ENCODE measurements around the gene TNXB. TPM values are rescaled to one million over a fixed set of nuclear protein-coding genes. Genes with fewer than 3 reads are reported as not detected.

Gene TNXB
- total RNA-seq, 1 donor from 2014 or later = 0.38 TPM

DNA sequence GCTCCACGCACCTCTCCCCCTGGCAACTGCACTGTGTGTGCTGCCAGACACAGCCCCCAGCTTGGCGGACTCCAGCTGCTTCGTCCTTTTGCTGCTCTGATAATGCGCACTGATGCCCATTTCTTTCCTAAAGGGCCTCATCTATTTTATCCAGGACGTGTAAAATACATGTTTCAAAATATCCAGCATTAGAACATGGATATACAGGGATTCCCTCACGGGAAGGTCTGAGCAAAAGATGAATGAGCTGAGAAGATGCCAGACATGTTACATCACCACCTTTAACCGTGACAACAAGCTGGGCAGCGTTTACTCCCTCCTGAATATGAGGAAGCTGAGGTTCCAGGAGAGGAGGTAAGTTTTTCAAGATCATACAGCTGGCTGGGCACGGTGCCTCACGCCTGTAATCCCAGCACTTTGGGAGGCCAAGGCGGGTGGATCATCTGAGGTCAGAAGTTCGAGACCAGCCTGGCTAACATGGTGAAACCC lies 32.8 kb downstream of the TNXB start:
- no peaks in the 10 kb centered on the region for H3K36me3 ChIP-seq (ENCODE audit: control insufficient read depth, insufficient read depth, low read length)
- H3K4me3 ChIP-seq (ENCODE audit: low read depth, low read length) = no peak overlapping the region
- peak; percentile 67 for DNase-seq (ENCODE audit: low read depth)
- peaks cover 34% of the 10 kb centered on the region for H3K27me3 ChIP-seq (ENCODE audit: control insufficient read depth, insufficient read depth, low read length)
- TF ChIP-seq, protein P1, sequence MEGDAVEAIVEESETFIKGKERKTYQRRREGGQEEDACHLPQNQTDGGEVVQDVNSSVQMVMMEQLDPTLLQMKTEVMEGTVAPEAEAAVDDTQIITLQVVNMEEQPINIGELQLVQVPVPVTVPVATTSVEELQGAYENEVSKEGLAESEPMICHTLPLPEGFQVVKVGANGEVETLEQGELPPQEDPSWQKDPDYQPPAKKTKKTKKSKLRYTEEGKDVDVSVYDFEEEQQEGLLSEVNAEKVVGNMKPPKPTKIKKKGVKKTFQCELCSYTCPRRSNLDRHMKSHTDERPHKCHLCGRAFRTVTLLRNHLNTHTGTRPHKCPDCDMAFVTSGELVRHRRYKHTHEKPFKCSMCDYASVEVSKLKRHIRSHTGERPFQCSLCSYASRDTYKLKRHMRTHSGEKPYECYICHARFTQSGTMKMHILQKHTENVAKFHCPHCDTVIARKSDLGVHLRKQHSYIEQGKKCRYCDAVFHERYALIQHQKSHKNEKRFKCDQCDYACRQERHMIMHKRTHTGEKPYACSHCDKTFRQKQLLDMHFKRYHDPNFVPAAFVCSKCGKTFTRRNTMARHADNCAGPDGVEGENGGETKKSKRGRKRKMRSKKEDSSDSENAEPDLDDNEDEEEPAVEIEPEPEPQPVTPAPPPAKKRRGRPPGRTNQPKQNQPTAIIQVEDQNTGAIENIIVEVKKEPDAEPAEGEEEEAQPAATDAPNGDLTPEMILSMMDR (IDR thresholded peaks at IDR 0.05; ENCODE audit: insufficient read depth, low read length, poor library complexity, severe bottlenecking) = no peak

DNA sequence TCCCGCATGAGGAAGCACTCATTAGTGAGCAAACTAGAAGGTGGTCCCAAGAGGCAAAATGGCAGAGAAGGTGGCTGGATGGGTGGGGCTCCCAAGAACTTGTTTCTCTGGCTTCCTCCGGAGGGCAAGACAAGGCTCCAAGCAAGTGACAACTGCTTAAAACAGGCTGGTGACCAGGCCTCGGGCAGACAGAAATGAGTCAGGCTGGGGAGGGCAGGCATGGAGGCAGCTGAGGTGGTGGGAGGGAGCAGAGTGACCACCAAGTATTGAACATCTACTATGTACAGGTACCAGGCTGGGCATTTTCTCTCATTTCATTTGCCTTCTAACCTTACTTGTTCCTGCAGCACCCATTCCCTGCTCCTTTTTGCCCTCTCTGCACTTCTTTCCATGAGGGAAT lies 33.4 kb downstream of the TNXB start:
- Histone ChIP-seq H3K4me3 (ENCODE audit: low read depth, low read length) (no peak overlapping the region), H3K27me3 (ENCODE audit: control insufficient read depth, insufficient read depth, low read length) (peaks cover 32% of the 10 kb centered on the region), H3K36me3 (ENCODE audit: control insufficient read depth, insufficient read depth, low read length) (no peaks in the 10 kb centered on the region)
- TF ChIP-seq, protein P1 (IDR thresholded peaks at IDR 0.05; ENCODE audit: insufficient read depth, low read length, poor library complexity, severe bottlenecking) = no peak
- DNase-seq (ENCODE audit: low read depth) = no peak

DNA sequence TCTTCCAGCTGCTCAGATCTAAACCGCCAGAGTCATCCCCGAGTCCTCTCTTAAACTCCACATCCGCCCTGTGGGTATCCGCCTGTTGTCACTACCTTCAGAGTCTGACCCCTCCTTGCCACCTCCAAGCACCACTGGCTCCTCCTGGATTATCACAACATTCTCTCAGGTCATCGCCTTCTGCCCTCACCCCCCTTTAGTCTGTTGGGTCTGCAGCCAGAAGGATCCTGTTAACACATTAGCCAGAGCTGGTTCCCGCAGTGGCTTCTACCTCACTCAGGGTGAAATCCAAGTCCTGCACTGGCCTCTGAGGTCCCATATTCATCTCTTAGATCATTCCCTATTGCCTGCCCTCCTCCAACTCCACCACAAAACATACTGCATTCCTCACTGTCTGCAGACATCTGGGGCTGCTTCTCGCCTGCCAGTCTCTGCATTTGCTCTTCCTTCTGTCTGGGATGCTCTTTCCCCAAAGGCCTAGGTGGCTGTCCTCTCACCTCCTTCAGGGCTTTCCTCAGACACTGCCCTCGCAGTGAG lies 34.1 kb downstream of the TNXB start:
- H3K27me3 ChIP-seq (ENCODE audit: control insufficient read depth, insufficient read depth, low read length) = peaks cover 29% of the 10 kb centered on the region
- H3K4me3 ChIP-seq (ENCODE audit: low read depth, low read length) = no peak overlapping the region
- H3K36me3 ChIP-seq (ENCODE audit: control insufficient read depth, insufficient read depth, low read length) = no peaks in the 10 kb centered on the region
- TF ChIP-seq, protein P1 (IDR thresholded peaks at IDR 0.05; ENCODE audit: insufficient read depth, low read length, poor library complexity, severe bottlenecking) = no peak
- DNase-seq (ENCODE audit: low read depth) = no peak

DNA sequence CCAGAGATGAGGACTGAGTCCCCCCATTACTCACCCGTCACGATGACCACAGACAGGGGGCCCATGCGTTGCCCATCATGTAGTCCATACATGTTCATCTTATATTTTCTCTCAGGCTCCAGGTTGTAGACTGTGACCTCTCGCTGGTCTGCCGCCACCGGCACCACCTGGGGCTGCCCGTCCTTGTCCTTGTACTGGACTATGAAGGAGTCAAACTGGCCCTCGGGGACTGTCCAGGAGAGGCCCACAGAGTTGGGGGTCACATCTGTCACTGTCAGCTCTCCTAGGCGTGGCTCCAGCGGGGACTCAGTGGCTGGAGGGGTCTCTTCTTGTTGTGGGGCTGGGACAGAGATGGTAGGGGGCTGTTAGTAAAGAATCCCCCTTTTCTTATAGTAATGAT lies 35.5 kb downstream of the TNXB start:
- TF ChIP-seq, protein P1 (IDR thresholded peaks at IDR 0.05; ENCODE audit: insufficient read depth, low read length, poor library complexity, severe bottlenecking) = no peak
- DNase-seq (ENCODE audit: low read depth) = no peak
- Histone ChIP-seq H3K4me3 (ENCODE audit: low read depth, low read length) (no peak overlapping the region), H3K27me3 (ENCODE audit: control insufficient read depth, insufficient read depth, low read length) (peaks cover 34% of the 10 kb centered on the region), H3K36me3 (ENCODE audit: control insufficient read depth, insufficient read depth, low read length) (no peaks in the 10 kb centered on the region)

DNA sequence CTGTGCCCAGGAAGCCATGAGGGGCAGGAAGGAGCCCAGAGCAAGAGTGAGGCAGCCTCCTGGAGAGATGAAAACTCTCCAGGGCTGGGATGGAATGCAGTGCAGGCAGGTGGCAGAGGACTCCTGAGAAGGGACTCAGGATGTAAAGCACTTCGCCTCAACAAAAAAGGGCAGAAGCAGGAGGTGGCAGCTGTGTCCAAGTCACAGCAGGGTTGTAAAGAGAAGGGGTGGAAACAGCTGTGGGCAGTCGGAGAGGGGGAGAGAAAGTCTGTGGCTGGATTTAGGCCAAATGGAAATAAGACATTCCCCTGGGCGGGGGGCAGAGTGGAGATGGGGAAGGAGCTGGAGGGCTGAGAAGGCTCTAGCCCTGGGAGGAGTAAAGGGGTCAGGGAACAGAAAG lies 36.0 kb downstream of the TNXB start:
- Histone ChIP-seq H3K27me3 (ENCODE audit: control insufficient read depth, insufficient read depth, low read length) (peaks cover 38% of the 10 kb centered on the region), H3K4me3 (ENCODE audit: low read depth, low read length) (no peak overlapping the region), H3K36me3 (ENCODE audit: control insufficient read depth, insufficient read depth, low read length) (no peaks in the 10 kb centered on the region)
- DNase-seq (ENCODE audit: low read depth) = no peak
- TF ChIP-seq, protein P1 (IDR thresholded peaks at IDR 0.05; ENCODE audit: insufficient read depth, low read length, poor library complexity, severe bottlenecking) = no peak

Measured in kidney epithelial cell (primary cell).